Natural killer cell (primary cell): ENCODE measurements around the gene SERPINA6. TPM values are rescaled to one million over a fixed set of nuclear protein-coding genes. Genes with fewer than 3 reads are reported as not detected.

Experiments
- ATAC-seq, 3 donors: fragments of 150-1000 bp in 2 of 3; fragments of 200-7000 bp in 1 of 3; cut with Tn5 transposase; 1 replicate in 1 of 3; 2 replicates in 2 of 3; pipeline ENCODE4 v1.10.0; 2021; ENCODE audit warnings: mild to moderate bottlenecking in 2 of 3, moderate library complexity in 2 of 3
- DNase-seq, 2 donors: peaks; one replicate each; pipeline versions ENCODE4 v3.0.0 to v3.0.0-alpha.2; 2013 to 2021; ENCODE audit warnings: mixed read lengths in 1 of 2
- H3K27ac ChIP-seq: one replicate; pipeline ENCODE4 v1.5.1; 2013; ENCODE audit warnings: mild to moderate bottlenecking, low read length
- H3K27me3 ChIP-seq: one replicate; pipeline ENCODE4 v1.6.1; 2013; ENCODE audit warnings: low read length; ENCODE audit not compliant: control insufficient read depth, insufficient read depth
- H3K36me3 ChIP-seq: one replicate; pipeline ENCODE4 v1.6.1; 2013; ENCODE audit warnings: low read length; ENCODE audit not compliant: control insufficient read depth, insufficient read depth
- H3K4me1 ChIP-seq: one replicate; pipeline ENCODE4 v1.6.1; 2013; ENCODE audit warnings: low read length; ENCODE audit not compliant: control insufficient read depth, insufficient read depth
- H3K4me3 ChIP-seq: one replicate; pipeline ENCODE4 v1.5.1; 2013; ENCODE audit warnings: low read length
- H3K9me3 ChIP-seq: one replicate; pipeline ENCODE4 v1.6.1; 2013; ENCODE audit warnings: low read length; ENCODE audit not compliant: control insufficient read depth, insufficient read depth
- H3K27ac Mint-ChIP-seq, 2 donors: one replicate each; pipeline ENCODE4 v1.8.0; 2022; ENCODE audit warnings: mild to moderate bottlenecking in 2 of 2, mixed read lengths in 2 of 2, moderate library complexity in 1 of 2
- H3K27me3 Mint-ChIP-seq, 2 donors: one replicate each; pipeline ENCODE4 v1.8.0; 2022; ENCODE audit warnings: low read depth in 2 of 2, mixed read lengths in 2 of 2
- H3K36me3 Mint-ChIP-seq: one replicate; pipeline ENCODE4 v1.8.0; 2022; ENCODE audit warnings: mixed read lengths
- H3K4me1 Mint-ChIP-seq, 2 donors: one replicate each; pipeline ENCODE4 v1.8.0; 2022; ENCODE audit warnings: mixed read lengths in 2 of 2
- H3K4me3 Mint-ChIP-seq: one replicate; pipeline ENCODE4 v1.8.0; 2022; ENCODE audit warnings: mild to moderate bottlenecking, moderate library complexity, mixed read lengths
- H3K9me3 Mint-ChIP-seq, 2 donors: one replicate each; pipeline ENCODE4 v1.8.0; 2022; ENCODE audit warnings: mixed read lengths in 2 of 2
- WGBS: methylation state at CpG from one replicate; pipeline ENCODE4 v1.1.7; 2013; ENCODE audit warnings: missing lambda C conversion rate; ENCODE audit not compliant: insufficient coverage; 5-methylcytosine and 5-hydroxymethylcytosine counted together
- intact Hi-C: fragments of 100-400 bp; cut with micrococcal nuclease; formaldehyde crosslinking; loops from one replicate; pipeline ENCODE4 v1.14.2; 2022
- total RNA-seq, 4 donors: library from RNA; stranded (reverse); fragments of 120-200 nt in 1 of 4; gene quantifications; one replicate each; pipeline versions ENCODE4 v1.2.3 to v1.2.4, GENCODE V29; 2013 to 2022
- TF ChIP-seq, protein P1 (sequence below): fragments of 200-600 bp; IDR thresholded peaks from one replicate; pipeline ENCODE4 v1.8.0; 2022; ENCODE audit warnings: antibody characterized with exemption

Gene SERPINA6
- total RNA-seq, 3 donors from 2014 or later (not counting 1 experiment from before 2014, with no cell fraction given): not detected

DNA sequence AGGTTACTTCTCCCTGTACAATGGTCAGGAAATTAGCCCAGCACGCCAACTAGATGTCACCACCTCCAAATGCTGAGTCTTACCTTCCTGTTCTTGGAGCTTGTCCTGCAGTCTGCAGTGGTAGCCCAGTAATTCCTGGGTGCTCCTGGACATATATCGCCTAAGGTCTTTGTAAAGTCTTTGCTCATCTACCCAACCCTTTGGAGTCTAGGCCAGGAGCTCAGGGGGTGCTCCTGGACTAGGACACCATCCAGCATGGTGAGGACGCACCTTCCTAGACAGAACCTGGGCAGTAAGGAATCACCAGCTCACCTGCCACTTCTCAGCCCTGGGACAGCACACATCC is 30.6 kb downstream of the SERPINA6 start:
- ATAC-seq: no peak
- H3K4me1 ChIP-seq: no peaks in the 10 kb centered on the region
- DNase-seq: no peak
- intact Hi-C loops: no loop called here
- H3K36me3 ChIP-seq: no peaks in the 10 kb centered on the region
- H3K27me3 ChIP-seq: no peaks in the 10 kb centered on the region
- 90% methylated on average over 3 of the region's 3 CpGs for WGBS
- no peaks in the 10 kb centered on the region for H3K4me1 Mint-ChIP-seq
- TF ChIP-seq, protein P1, sequence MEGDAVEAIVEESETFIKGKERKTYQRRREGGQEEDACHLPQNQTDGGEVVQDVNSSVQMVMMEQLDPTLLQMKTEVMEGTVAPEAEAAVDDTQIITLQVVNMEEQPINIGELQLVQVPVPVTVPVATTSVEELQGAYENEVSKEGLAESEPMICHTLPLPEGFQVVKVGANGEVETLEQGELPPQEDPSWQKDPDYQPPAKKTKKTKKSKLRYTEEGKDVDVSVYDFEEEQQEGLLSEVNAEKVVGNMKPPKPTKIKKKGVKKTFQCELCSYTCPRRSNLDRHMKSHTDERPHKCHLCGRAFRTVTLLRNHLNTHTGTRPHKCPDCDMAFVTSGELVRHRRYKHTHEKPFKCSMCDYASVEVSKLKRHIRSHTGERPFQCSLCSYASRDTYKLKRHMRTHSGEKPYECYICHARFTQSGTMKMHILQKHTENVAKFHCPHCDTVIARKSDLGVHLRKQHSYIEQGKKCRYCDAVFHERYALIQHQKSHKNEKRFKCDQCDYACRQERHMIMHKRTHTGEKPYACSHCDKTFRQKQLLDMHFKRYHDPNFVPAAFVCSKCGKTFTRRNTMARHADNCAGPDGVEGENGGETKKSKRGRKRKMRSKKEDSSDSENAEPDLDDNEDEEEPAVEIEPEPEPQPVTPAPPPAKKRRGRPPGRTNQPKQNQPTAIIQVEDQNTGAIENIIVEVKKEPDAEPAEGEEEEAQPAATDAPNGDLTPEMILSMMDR: no peak
- H3K9me3 Mint-ChIP-seq: no peaks in the 10 kb centered on the region
- H3K4me3 Mint-ChIP-seq: no peak overlapping the region
- H3K9me3 ChIP-seq: no peaks in the 10 kb centered on the region
- H3K27me3 Mint-ChIP-seq: peaks cover 4 to 6% of the 10 kb centered on the region in 2 donors
- H3K4me3 ChIP-seq: no peak overlapping the region
- no peak overlapping the region for H3K27ac Mint-ChIP-seq
- H3K36me3 Mint-ChIP-seq: no peaks in the 10 kb centered on the region
- H3K27ac ChIP-seq: no peak overlapping the region

DNA sequence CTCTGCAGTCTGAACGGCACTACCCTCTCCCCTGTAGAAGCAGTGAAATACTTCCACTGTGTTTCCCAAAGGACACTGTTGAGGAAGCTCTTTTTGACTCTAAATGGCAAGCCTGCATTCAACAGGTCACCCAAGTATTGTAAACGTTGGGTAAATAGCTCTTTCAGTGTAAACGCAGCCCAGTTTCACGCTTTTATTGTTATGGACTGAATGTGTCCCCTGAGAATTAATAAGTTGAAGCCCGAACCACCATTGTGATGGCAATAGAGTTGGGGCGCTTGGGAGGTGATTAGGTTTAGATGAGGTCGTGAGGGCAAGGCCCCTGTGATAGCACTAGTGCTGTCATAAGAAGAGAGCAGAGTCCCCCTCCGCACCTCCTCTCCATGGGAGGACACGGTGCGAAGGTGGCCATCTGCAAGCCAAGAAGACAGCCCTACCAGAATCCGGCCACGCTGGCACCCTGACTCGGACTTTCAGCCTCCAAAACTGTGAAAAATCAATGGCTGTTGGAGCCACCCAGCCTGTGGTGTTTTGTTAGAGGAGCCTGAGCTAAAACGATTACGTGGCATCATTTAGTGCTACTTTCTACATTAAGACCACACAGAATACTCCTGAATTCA is 31.1 kb downstream of the SERPINA6 start:
- Mint-ChIP-seq H3K27ac (no peak overlapping the region), H3K36me3 (no peaks in the 10 kb centered on the region), H3K9me3 (no peaks in the 10 kb centered on the region), H3K4me3 (no peak overlapping the region), H3K27me3 (peaks cover 7 to 10% of the 10 kb centered on the region in 2 donors), H3K4me1 (no peaks in the 10 kb centered on the region)
- TF ChIP-seq, protein P1: no peak
- H3K36me3 ChIP-seq: no peaks in the 10 kb centered on the region
- H3K4me3 ChIP-seq: no peak overlapping the region
- ATAC-seq (no peak), DNase-seq (no peak)
- WGBS: 82% methylated on average over 15 of the region's 15 CpGs
- intact Hi-C loops: no loop called here
- H3K9me3 ChIP-seq: no peaks in the 10 kb centered on the region
- H3K27me3 ChIP-seq: no peaks in the 10 kb centered on the region
- no peaks in the 10 kb centered on the region for H3K4me1 ChIP-seq
- no peak overlapping the region for H3K27ac ChIP-seq

GRCh38 chr14:94291159-94291905 is 31.8 kb downstream of the SERPINA6 start:
- H3K36me3 ChIP-seq: no peaks in the 10 kb centered on the region
- H3K9me3 ChIP-seq: no peaks in the 10 kb centered on the region
- no peaks in the 10 kb centered on the region for H3K4me1 ChIP-seq
- 79% methylated on average over 13 of the region's 13 CpGs for WGBS
- intact Hi-C loops: no loop called here
- Mint-ChIP-seq H3K27ac (no peak overlapping the region), H3K9me3 (no peaks in the 10 kb centered on the region), H3K4me3 (no peak overlapping the region), H3K4me1 (no peaks in the 10 kb centered on the region), H3K27me3 (peaks cover 7 to 10% of the 10 kb centered on the region in 2 donors), H3K36me3 (no peaks in the 10 kb centered on the region)
- ATAC-seq (no peak), DNase-seq (no peak)
- H3K27me3 ChIP-seq: no peaks in the 10 kb centered on the region
- H3K4me3 ChIP-seq: no peak overlapping the region
- H3K27ac ChIP-seq: no peak overlapping the region
- TF ChIP-seq, protein P1: no peak
